ENCODE results near the gene SNRPA1.
"Not testable (repeated sequence)": the region's sequence is repeated elsewhere in the genome, so short reads cannot be mapped to it uniquely, and the experiment has no call there.

SNRPA1 gene

GRCh38 chr15:101288905-101289513 lies 6.0 kb downstream of the SNRPA1 start:
- peak; percentile 4 for DNase-seq

GRCh38 chr15:101287342-101287741 lies 7.7 kb downstream of the SNRPA1 start:
- DNase-seq, result not testable (repeated sequence)

- DNase-seq, result no peak
Measured at GRCh38 chr15:101286471-101287114, 8.5 kb downstream of the SNRPA1 start.

- no peak for DNase-seq
Measured at GRCh38 chr15:101283931-101284330, 11.1 kb downstream of the SNRPA1 start.

- DNase-seq, result no peak
Measured at GRCh38 chr15:101280007-101280406, 15.0 kb downstream of the SNRPA1 start.

GRCh38 chr15:101277943-101278564 lies 17.0 kb downstream of the SNRPA1 start:
- DNase-seq, result no peak

- DNase-seq, result peak; percentile 57
Measured at GRCh38 chr15:101277038-101277822, 17.8 kb downstream of the SNRPA1 start, which contains the start of gene SELENOS. TSS of gene SELENOS (minus strand) at chr15:101277485. CDS start at chr15:101277417, 68 bp downstream.

- DNase-seq, result no peak
Measured at GRCh38 chr15:101276501-101277037, 18.5 kb downstream of the SNRPA1 start.

GRCh38 chr15:101275018-101275417 lies 20.0 kb downstream of the SNRPA1 start:
- no peak for DNase-seq

GRCh38 chr15:101273534-101273933 lies 21.5 kb downstream of the SNRPA1 start:
- DNase-seq, result no peak

GRCh38 chr15:101272584-101272983 lies 22.5 kb downstream of the SNRPA1 start:
- no peak for DNase-seq

GRCh38 chr15:101269479-101270223 lies 25.4 kb downstream of the SNRPA1 start:
- DNase-seq, result no peak

GRCh38 chr15:101267320-101268104 lies 27.5 kb downstream of the SNRPA1 start:
- DNase-seq, result no peak

GRCh38 chr15:101266787-101267186 lies 28.3 kb downstream of the SNRPA1 start:
- no peak for DNase-seq

- DNase-seq, result no peak
Measured at GRCh38 chr15:101266034-101266433, 29.0 kb downstream of the SNRPA1 start.

GRCh38 chr15:101264911-101265641 lies 30.0 kb downstream of the SNRPA1 start:
- DNase-seq, result no peak

GRCh38 chr15:101264011-101264410 lies 31.0 kb downstream of the SNRPA1 start:
- no peak for DNase-seq

GRCh38 chr15:101262551-101262950 lies 32.5 kb downstream of the SNRPA1 start:
- DNase-seq, result no peak

- peak; percentile 9 for DNase-seq
Measured at GRCh38 chr15:101258238-101259144, 36.6 kb downstream of the SNRPA1 start.

- DNase-seq, result no peak
Measured at GRCh38 chr15:101256757-101257156, 38.3 kb downstream of the SNRPA1 start.
